ENCODE measurements around the gene RHBDF2. TPM values are rescaled to one million over a fixed set of nuclear protein-coding genes. Genes with fewer than 3 reads are reported as not detected.
A peak's percentile ranks its signal among the peaks of the same experiment; 100 is the strongest.

The RHBDF2 gene
- total RNA-seq, 1 donor from 2014 or later: 189 TPM

- Mint-ChIP-seq H3K4me1 (peaks cover 26% of the 10 kb centered on the region), H3K4me3 (no peak overlapping the region)
- POLR2A ChIA-PET: interaction anchor here (0.6 to 21.4 kb wide), 9 partner anchors 9 to 1690 kb away, joined by 3 to 769 read pairs (median 4); partner anchors contain the start of gene AANAT
Observed at GRCh38 chr17:76506408-76507345, 5.5 kb upstream of the RHBDF2 start.

GRCh38 chr17:76504117-76504516 lies 2.9 kb upstream of the RHBDF2 start:
- ChIA-PET CTCF (interaction anchor here (1.0 to 11.4 kb wide), 6 partner anchors 38 to 211 kb away, joined by 3 to 129 read pairs (median 10); partner anchors contain the start of gene AANAT), POLR2A (interaction anchor here (0.9 to 21.4 kb wide), 2 partner anchors 21 to 41 kb away, joined by 4 to 769 read pairs; no protein-coding TSS in a partner anchor)
- intact Hi-C loops (cut with micrococcal nuclease): no loop called here
- ATAC-seq (ENCODE audit: low read depth) (no peak), DNase-seq (no peak)
- H3K36me3 Mint-ChIP-seq (ENCODE audit: low read depth): peaks cover 9% of the 10 kb centered on the region
- no peak overlapping the region for H3K27ac Mint-ChIP-seq
- TF ChIP-seq CTCF (IDR thresholded peaks at IDR 0.05): no peak
- peaks cover 2% of the 10 kb centered on the region for H3K27me3 Mint-ChIP-seq
- H3K4me1 Mint-ChIP-seq: peaks cover 41% of the 10 kb centered on the region
- no peaks in the 10 kb centered on the region for H3K9me3 Mint-ChIP-seq
- no peak overlapping the region for H3K4me3 Mint-ChIP-seq

More at GRCh38 chr17:76506408-76507345, 5.5 kb upstream of the RHBDF2 start:
- peak; percentile 66 for TF ChIP-seq CTCF (IDR thresholded peaks at IDR 0.05)
- Mint-ChIP-seq H3K27me3 (peaks cover 4% of the 10 kb centered on the region), H3K36me3 (ENCODE audit: low read depth) (no peaks in the 10 kb centered on the region), H3K9me3 (no peaks in the 10 kb centered on the region), H3K27ac (peak overlapping the region; percentile 50)
- ATAC-seq (ENCODE audit: low read depth) (peak; percentile 85), DNase-seq (peak; percentile 93)
- CTCF ChIA-PET: interaction anchor here (0.9 to 11.4 kb wide), 19 partner anchors 10 to 204 kb away, joined by 3 to 129 read pairs (median 5); partner anchors contain the start of genes AANAT, PRPSAP1 and SPHK1
- intact Hi-C loops (cut with micrococcal nuclease): loop anchor here (1.0 to 5.0 kb wide), 4 partner anchors 40 to 839 kb away; partner anchors contain the start of genes RECQL5 and SAP30BP

GRCh38 chr17:76502341-76503211 lies 1.4 kb upstream of the RHBDF2 start:
- no peaks in the 10 kb centered on the region for H3K27me3 Mint-ChIP-seq
- no peak for TF ChIP-seq CTCF (IDR thresholded peaks at IDR 0.05)
- ATAC-seq (ENCODE audit: low read depth) (no peak), DNase-seq (no peak)
- CTCF ChIA-PET: interaction anchor here (0.6 to 11.4 kb wide), 10 partner anchors 10 to 224 kb away, joined by 3 to 129 read pairs (median 4); partner anchors contain the start of gene AANAT
- no peak overlapping the region for H3K4me3 Mint-ChIP-seq
- peak overlapping the region; percentile 90 for H3K27ac Mint-ChIP-seq
- peaks cover 57% of the 10 kb centered on the region for H3K4me1 Mint-ChIP-seq
- intact Hi-C loops (cut with micrococcal nuclease): no loop called here
- H3K36me3 Mint-ChIP-seq (ENCODE audit: low read depth): peaks cover 21% of the 10 kb centered on the region
- H3K9me3 Mint-ChIP-seq: no peaks in the 10 kb centered on the region
- POLR2A ChIA-PET: interaction anchor here (1.0 to 21.4 kb wide), 7 partner anchors 20 to 117 kb away, joined by 3 to 769 read pairs (median 10); partner anchors contain the start of genes AANAT and UBE2O

- no peak for DNase-seq
- no peaks in the 10 kb centered on the region for H3K27me3 Mint-ChIP-seq
- H3K4me3 Mint-ChIP-seq: peak overlapping the region; percentile 99
- no peak for TF ChIP-seq CTCF (IDR thresholded peaks at IDR 0.05)
- no peak for ATAC-seq (ENCODE audit: low read depth)
- ChIA-PET CTCF (interaction anchor here (0.6 to 11.4 kb wide), 11 partner anchors 9 to 224 kb away, joined by 3 to 129 read pairs (median 4); partner anchors contain the start of gene AANAT), POLR2A (interaction anchor here (0.6 to 21.4 kb wide), 12 partner anchors 19 to 231 kb away, joined by 3 to 769 read pairs (median 4); partner anchors contain the start of genes AANAT and UBE2O)
- peaks cover 28% of the 10 kb centered on the region for H3K36me3 Mint-ChIP-seq (ENCODE audit: low read depth)
- intact Hi-C loops (cut with micrococcal nuclease): loop anchor here (1.0 kb wide), 4 partner anchors 10 to 49 kb away; partner anchors contain the start of gene UBE2O
- H3K4me1 Mint-ChIP-seq: peaks cover 64% of the 10 kb centered on the region
- H3K9me3 Mint-ChIP-seq: no peaks in the 10 kb centered on the region
- H3K27ac Mint-ChIP-seq: peak overlapping the region; percentile 90
Observed at GRCh38 chr17:76501827-76502307, 644 bp upstream of the RHBDF2 start.
